GM23338 (cell line): ENCODE data around the gene TDRD1. TPM values are rescaled to one million over a fixed set of nuclear protein-coding genes. Genes with fewer than 3 reads are reported as not detected.

ENCODE experiments used
- CREB1 ChIP-seq: fragments of 250-450 bp; sonication (Bioruptor Pico); IDR thresholded peaks from 2 replicates; pipeline ENCODE4 v1.5.0; 2020; ENCODE audit warnings: low read depth, mild to moderate bottlenecking, moderate library complexity
- EZH2phosphoT487 ChIP-seq: fragments of 200-600 bp; sonication (generic); IDR thresholded peaks from one replicate; pipeline ENCODE4 v1.8.1; 2018; ENCODE audit warnings: antibody characterized with exemption; ENCODE audit not compliant: unreplicated experiment
- NANOG ChIP-seq: IDR thresholded peaks from 2 replicates; pipeline ENCODE4 v1.6.1; 2016; ENCODE audit warnings: antibody characterized with exemption, borderline replicate concordance
- POLR2AphosphoS5 ChIP-seq: IDR thresholded peaks from 2 replicates; pipeline ENCODE4 v1.6.1; 2016; ENCODE audit warnings: antibody characterized with exemption, low read depth
- STAT1 ChIP-seq: IDR thresholded peaks from one replicate; pipeline ENCODE4 v1.6.1; 2016; ENCODE audit warnings: antibody characterized with exemption; ENCODE audit not compliant: unreplicated experiment
- ZNF114 ChIP-seq: fragments of 250-450 bp; sonication (Bioruptor Pico); IDR thresholded peaks from 2 replicates; pipeline ENCODE4 v1.5.0; 2020; ENCODE audit warnings: mild to moderate bottlenecking, moderate library complexity
- ZNF331 ChIP-seq: fragments of 250-450 bp; sonication (Bioruptor Pico); IDR thresholded peaks from 2 replicates; pipeline ENCODE4 v1.5.0; 2020; ENCODE audit warnings: low read depth, mild to moderate bottlenecking, moderate library complexity
- polyA plus RNA-seq: library from polyadenylated mRNA; unstranded; fragments of >200 nt; fragmentation: Nextera tagmentation; extraction: Ambion mirVana; gene quantifications from 2 replicates; pipeline ENCODE4 v1.2.1, GENCODE V29; 2016
- total RNA-seq: library from RNA; depleted of rRNA; stranded (reverse); fragments of >200 nt; shearing (Covaris generic); gene quantifications from 2 replicates; pipeline ENCODE4 v1.2.3, GENCODE V29; 2014
- TF ChIP-seq, protein P1 (sequence below): fragments of 250-450 bp; sonication (Bioruptor Pico); IDR thresholded peaks from 2 replicates; pipeline ENCODE4 v1.5.0; 2020; ENCODE audit warnings: mild to moderate bottlenecking, moderate library complexity
- TF ChIP-seq, protein P2 (sequence below): IDR thresholded peaks from one replicate; pipeline ENCODE4 v1.6.1; 2018; ENCODE audit warnings: antibody characterized with exemption; ENCODE audit not compliant: unreplicated experiment

Gene TDRD1
- total and polyA plus RNA-seq, 2 experiments from 2014 or later = 0.52 to 1.5 TPM

DNA sequence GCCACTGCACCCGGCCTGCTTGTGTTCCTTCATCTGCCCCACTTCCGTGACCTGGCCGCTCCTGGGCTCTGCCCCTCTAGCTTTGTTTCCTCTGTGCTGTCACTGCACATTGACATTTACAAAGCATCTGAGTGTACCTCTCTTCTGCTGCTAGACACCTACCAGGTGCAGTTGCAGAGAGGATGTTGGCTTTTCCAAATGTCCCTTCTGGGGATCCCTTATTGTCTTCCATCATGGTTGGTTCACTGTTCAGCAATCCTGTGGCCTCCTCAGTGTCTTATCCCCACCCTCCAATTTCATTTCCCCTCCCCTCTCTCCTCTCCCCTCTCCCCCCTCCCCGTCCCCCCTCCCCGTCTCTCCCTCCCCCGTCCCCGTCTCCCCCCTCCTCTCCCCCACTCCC lies 73.7 kb downstream of the TDRD1 start (continued):
- TF ChIP-seq, protein P1, sequence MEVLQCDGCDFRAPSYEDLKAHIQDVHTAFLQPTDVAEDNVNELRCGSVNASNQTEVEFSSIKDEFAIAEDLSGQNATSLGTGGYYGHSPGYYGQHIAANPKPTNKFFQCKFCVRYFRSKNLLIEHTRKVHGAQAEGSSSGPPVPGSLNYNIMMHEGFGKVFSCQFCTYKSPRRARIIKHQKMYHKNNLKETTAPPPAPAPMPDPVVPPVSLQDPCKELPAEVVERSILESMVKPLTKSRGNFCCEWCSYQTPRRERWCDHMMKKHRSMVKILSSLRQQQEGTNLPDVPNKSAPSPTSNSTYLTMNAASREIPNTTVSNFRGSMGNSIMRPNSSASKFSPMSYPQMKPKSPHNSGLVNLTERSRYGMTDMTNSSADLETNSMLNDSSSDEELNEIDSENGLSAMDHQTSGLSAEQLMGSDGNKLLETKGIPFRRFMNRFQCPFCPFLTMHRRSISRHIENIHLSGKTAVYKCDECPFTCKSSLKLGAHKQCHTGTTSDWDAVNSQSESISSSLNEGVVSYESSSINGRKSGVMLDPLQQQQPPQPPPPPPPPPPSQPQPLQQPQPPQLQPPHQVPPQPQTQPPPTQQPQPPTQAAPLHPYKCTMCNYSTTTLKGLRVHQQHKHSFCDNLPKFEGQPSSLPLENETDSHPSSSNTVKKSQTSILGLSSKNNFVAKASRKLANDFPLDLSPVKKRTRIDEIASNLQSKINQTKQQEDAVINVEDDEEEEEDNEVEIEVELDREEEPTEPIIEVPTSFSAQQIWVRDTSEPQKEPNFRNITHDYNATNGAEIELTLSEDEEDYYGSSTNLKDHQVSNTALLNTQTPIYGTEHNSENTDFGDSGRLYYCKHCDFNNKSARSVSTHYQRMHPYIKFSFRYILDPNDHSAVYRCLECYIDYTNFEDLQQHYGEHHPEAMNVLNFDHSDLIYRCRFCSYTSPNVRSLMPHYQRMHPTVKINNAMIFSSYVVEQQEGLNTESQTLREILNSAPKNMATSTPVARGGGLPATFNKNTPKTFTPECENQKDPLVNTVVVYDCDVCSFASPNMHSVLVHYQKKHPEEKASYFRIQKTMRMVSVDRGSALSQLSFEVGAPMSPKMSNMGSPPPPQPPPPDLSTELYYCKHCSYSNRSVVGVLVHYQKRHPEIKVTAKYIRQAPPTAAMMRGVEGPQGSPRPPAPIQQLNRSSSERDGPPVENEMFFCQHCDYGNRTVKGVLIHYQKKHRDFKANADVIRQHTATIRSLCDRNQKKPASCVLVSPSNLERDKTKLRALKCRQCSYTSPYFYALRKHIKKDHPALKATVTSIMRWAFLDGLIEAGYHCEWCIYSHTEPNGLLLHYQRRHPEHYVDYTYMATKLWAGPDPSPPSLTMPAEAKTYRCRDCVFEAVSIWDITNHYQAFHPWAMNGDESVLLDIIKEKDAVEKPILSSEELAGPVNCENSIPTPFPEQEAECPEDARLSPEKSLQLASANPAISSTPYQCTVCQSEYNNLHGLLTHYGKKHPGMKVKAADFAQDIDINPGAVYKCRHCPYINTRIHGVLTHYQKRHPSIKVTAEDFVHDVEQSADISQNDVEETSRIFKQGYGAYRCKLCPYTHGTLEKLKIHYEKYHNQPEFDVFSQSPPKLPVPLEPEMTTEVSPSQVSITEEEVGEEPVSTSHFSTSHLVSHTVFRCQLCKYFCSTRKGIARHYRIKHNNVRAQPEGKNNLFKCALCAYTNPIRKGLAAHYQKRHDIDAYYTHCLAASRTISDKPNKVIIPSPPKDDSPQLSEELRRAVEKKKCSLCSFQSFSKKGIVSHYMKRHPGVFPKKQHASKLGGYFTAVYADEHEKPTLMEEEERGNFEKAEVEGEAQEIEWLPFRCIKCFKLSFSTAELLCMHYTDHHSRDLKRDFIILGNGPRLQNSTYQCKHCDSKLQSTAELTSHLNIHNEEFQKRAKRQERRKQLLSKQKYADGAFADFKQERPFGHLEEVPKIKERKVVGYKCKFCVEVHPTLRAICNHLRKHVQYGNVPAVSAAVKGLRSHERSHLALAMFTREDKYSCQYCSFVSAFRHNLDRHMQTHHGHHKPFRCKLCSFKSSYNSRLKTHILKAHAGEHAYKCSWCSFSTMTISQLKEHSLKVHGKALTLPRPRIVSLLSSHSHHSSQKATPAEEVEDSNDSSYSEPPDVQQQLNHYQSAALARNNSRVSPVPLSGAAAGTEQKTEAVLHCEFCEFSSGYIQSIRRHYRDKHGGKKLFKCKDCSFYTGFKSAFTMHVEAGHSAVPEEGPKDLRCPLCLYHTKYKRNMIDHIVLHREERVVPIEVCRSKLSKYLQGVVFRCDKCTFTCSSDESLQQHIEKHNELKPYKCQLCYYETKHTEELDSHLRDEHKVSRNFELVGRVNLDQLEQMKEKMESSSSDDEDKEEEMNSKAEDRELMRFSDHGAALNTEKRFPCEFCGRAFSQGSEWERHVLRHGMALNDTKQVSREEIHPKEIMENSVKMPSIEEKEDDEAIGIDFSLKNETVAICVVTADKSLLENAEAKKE (CRISPR knock-in tag) = no peak
- no peak for TF ChIP-seq ZNF114 (CRISPR knock-in tag)
- no peak for TF ChIP-seq ZNF331
- TF ChIP-seq, protein P2, sequence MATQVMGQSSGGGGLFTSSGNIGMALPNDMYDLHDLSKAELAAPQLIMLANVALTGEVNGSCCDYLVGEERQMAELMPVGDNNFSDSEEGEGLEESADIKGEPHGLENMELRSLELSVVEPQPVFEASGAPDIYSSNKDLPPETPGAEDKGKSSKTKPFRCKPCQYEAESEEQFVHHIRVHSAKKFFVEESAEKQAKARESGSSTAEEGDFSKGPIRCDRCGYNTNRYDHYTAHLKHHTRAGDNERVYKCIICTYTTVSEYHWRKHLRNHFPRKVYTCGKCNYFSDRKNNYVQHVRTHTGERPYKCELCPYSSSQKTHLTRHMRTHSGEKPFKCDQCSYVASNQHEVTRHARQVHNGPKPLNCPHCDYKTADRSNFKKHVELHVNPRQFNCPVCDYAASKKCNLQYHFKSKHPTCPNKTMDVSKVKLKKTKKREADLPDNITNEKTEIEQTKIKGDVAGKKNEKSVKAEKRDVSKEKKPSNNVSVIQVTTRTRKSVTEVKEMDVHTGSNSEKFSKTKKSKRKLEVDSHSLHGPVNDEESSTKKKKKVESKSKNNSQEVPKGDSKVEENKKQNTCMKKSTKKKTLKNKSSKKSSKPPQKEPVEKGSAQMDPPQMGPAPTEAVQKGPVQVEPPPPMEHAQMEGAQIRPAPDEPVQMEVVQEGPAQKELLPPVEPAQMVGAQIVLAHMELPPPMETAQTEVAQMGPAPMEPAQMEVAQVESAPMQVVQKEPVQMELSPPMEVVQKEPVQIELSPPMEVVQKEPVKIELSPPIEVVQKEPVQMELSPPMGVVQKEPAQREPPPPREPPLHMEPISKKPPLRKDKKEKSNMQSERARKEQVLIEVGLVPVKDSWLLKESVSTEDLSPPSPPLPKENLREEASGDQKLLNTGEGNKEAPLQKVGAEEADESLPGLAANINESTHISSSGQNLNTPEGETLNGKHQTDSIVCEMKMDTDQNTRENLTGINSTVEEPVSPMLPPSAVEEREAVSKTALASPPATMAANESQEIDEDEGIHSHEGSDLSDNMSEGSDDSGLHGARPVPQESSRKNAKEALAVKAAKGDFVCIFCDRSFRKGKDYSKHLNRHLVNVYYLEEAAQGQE = no peak
- TF ChIP-seq CREB1 (CRISPR knock-in tag) = no peak
- TF ChIP-seq POLR2AphosphoS5 = no peak
- TF ChIP-seq STAT1 = no peak
- TF ChIP-seq EZH2phosphoT487 = no peak
- no peak for TF ChIP-seq NANOG
